ENCODE results near the gene PI4K2A. TPM values are rescaled to one million over a fixed set of nuclear protein-coding genes. Genes with fewer than 3 reads are reported as not detected.

The PI4K2A gene
- total and polyA plus RNA-seq, 2 donors, result 7.4 to 11.7 TPM

- Histone ChIP-seq H3K27ac (ENCODE audit: low read depth) (no peak overlapping the region), H3K4me3 (ENCODE audit: low read depth, low read length) (no peak overlapping the region), H3K36me3 (ENCODE audit: insufficient read depth) (no peaks in the 10 kb centered on the region), H3K4me1 (ENCODE audit: insufficient read depth) (no peaks in the 10 kb centered on the region)
- DNase-seq (ENCODE audit: extremely low spot score), result no peak
- 78% methylated on average over 3 of the region's 3 CpGs for WGBS
These were observed 82.5 kb downstream of the PI4K2A start for GRCh38 chr10:97723001-97723400.

- WGBS, result 54% methylated on average over 5 of the region's 5 CpGs
- no peak overlapping the region for H3K27ac ChIP-seq (ENCODE audit: low read depth)
- DNase-seq (ENCODE audit: extremely low spot score), result no peak
These were observed 84.0 kb downstream of the PI4K2A start for GRCh38 chr10:97724341-97724941.

More at GRCh38 chr10:97724341-97724941, 84.0 kb downstream of the PI4K2A start:
- Histone ChIP-seq H3K36me3 (ENCODE audit: insufficient read depth) (no peaks in the 10 kb centered on the region), H3K4me3 (ENCODE audit: low read depth, low read length) (no peak overlapping the region), H3K4me1 (ENCODE audit: insufficient read depth) (no peaks in the 10 kb centered on the region)

Other genes starting within 250 kb of the PI4K2A start
- 14.0 TPM for gene RRP12, start 239.3 kb upstream of the PI4K2A start, total RNA-seq
- gene RRP12, start 239.3 kb upstream of the PI4K2A start, polyA plus RNA-seq, result 12.3 TPM
- gene PGAM1, start 214.5 kb upstream of the PI4K2A start, total RNA-seq, result 109 TPM
- gene PGAM1, start 214.5 kb upstream of the PI4K2A start, polyA plus RNA-seq, result 260 TPM
- 25.4 TPM for gene EXOSC1, start 194.7 kb upstream of the PI4K2A start, total RNA-seq
- gene EXOSC1, start 194.7 kb upstream of the PI4K2A start, polyA plus RNA-seq, result 29.8 TPM
- gene ZDHHC16, start 194.5 kb upstream of the PI4K2A start, total RNA-seq, result 23.2 TPM
- 25.0 TPM for gene ZDHHC16, start 194.5 kb upstream of the PI4K2A start, polyA plus RNA-seq
- gene MMS19, start 142.2 kb upstream of the PI4K2A start, total RNA-seq, result 49.0 TPM
- 43.7 TPM for gene MMS19, start 142.2 kb upstream of the PI4K2A start, polyA plus RNA-seq
- 3.5 TPM for gene UBTD1, start 141.7 kb upstream of the PI4K2A start, total RNA-seq
- 23.6 TPM for gene UBTD1, start 141.7 kb upstream of the PI4K2A start, polyA plus RNA-seq
- 0.69 TPM for gene ANKRD2, start 67.9 kb upstream of the PI4K2A start, total RNA-seq
- 0.23 TPM for gene ANKRD2, start 67.9 kb upstream of the PI4K2A start, polyA plus RNA-seq
- gene HOGA1, start 56.3 kb upstream of the PI4K2A start, total RNA-seq, result 0.53 TPM
- gene HOGA1, start 56.3 kb upstream of the PI4K2A start, polyA plus RNA-seq, result 0.35 TPM
- not detected for gene C10orf62, start 51.0 kb upstream of the PI4K2A start, total RNA-seq
- not detected for gene C10orf62, start 51.0 kb upstream of the PI4K2A start, polyA plus RNA-seq
- 5.9 TPM for gene MORN4, start 7.2 kb upstream of the PI4K2A start, total RNA-seq
- gene MORN4, start 7.2 kb upstream of the PI4K2A start, polyA plus RNA-seq, result 7.6 TPM
- 7.5 TPM for gene AVPI1, start 46.6 kb downstream of the PI4K2A start, total RNA-seq
- gene AVPI1, start 46.6 kb downstream of the PI4K2A start, polyA plus RNA-seq, result 21.2 TPM
- 34.0 TPM for gene MARVELD1, start 73.1 kb downstream of the PI4K2A start, total RNA-seq
- gene MARVELD1, start 73.1 kb downstream of the PI4K2A start, polyA plus RNA-seq, result 66.6 TPM
- gene ZFYVE27, start 96.5 kb downstream of the PI4K2A start, total RNA-seq, result 13.5 TPM
- 17.0 TPM for gene ZFYVE27, start 96.5 kb downstream of the PI4K2A start, polyA plus RNA-seq
- gene SFRP5, start 131.3 kb downstream of the PI4K2A start, total RNA-seq, result 1.1 TPM
- gene SFRP5, start 131.3 kb downstream of the PI4K2A start, polyA plus RNA-seq, result 4.8 TPM
- gene GOLGA7B, start 209.2 kb downstream of the PI4K2A start, total RNA-seq, result 0.11 TPM
- 0.56 TPM for gene GOLGA7B, start 209.2 kb downstream of the PI4K2A start, polyA plus RNA-seq

Data from urinary bladder (tissue), 4 donors.